A549 (cell line): ENCODE data around the gene RFX3. TPM values are rescaled to one million over a fixed set of nuclear protein-coding genes. Genes with fewer than 3 reads are reported as not detected.

ENCODE experiments used
- ATAC-seq, 2 experiments: fragments of 200-7000 bp in 1 of 2; fragments of >200 bp in 1 of 2; cut with Nextera tagmentation in 1 of 2; cut with Tn5 transposase in 1 of 2; 3 replicates each; pipeline versions ENCODE4 v1.8.0 to v1.9.1; 2018 to 2020; ENCODE audit warnings: mild to moderate bottlenecking in 1 of 2, moderate library complexity in 1 of 2
- CTCF ChIA-PET: fragments of 300-600 bp; sonication (Branson Sonifier 250); formaldehyde crosslinking; extraction: SDS; loops from one replicate; lab custom pipeline; 2021; ENCODE audit warnings: antibody characterized with exemption, inconsistent platforms; lab: Yijun Ruan, JAX
- POLR2A ChIA-PET: fragments of 350-600 bp; formaldehyde crosslinking; extraction: SDS; loops from one replicate; lab custom pipeline; 2021; ENCODE audit warnings: antibody characterized with exemption, inconsistent platforms; lab: Yijun Ruan, JAX
- DNase-seq, 2 experiments: peaks; one replicate each; pipeline versions ENCODE4 v3.0.0 to v3.0.0-alpha.2; 2011 to 2016; ENCODE audit warnings: low read depth in 1 of 2, low spot score in 1 of 2
- FAIRE-seq: peaks from 2 replicates; lab custom pipeline; 2011; peaks lifted over from hg19 to GRCh38; lab: Jason Lieb, UNC
- H3K27ac ChIP-seq, 2 experiments: fragments of >200 bp; sonication (Bioruptor Twin); formaldehyde crosslinking; 3 replicates each; pipeline ENCODE4 v1.5.1; 2016 to 2017
- H3K4me1 ChIP-seq: fragments of >200 bp; sonication (Bioruptor Twin); formaldehyde crosslinking; 3 replicates; pipeline ENCODE4 v1.6.1; 2016
- H3K4me2 ChIP-seq: fragments of >200 bp; sonication (Bioruptor Twin); formaldehyde crosslinking; 3 replicates; pipeline ENCODE4 v1.6.1; 2016
- H3K4me3 ChIP-seq: fragments of >200 bp; sonication (Bioruptor Twin); formaldehyde crosslinking; 3 replicates; pipeline ENCODE4 v1.5.1; 2016
- H3K9me3 ChIP-seq: fragments of >200 bp; sonication (Bioruptor Twin); formaldehyde crosslinking; 3 replicates; pipeline ENCODE4 v1.6.1; 2016
- BCL3 ChIP-seq: fragments of >200 bp; sonication (Bioruptor Twin); formaldehyde crosslinking; IDR thresholded peaks from 3 replicates; pipeline ENCODE4 v1.6.1; 2016
- BHLHE40 ChIP-seq: IDR thresholded peaks from 2 replicates; pipeline ENCODE4 v1.6.1; 2012; ENCODE audit warnings: low read depth, low read length, inconsistent platforms
- CHD2 ChIP-seq: fragments of 150-350 bp; IDR thresholded peaks from 2 replicates; pipeline ENCODE4 v1.6.1; 2014; ENCODE audit warnings: low read length; ENCODE audit not compliant: partially characterized antibody
- E2F6 ChIP-seq: IDR thresholded peaks from 2 replicates; pipeline ENCODE4 v1.6.1; 2012; ENCODE audit warnings: low read depth, borderline replicate concordance
- ELK1 ChIP-seq: fragments of 150-350 bp; IDR thresholded peaks from 2 replicates; pipeline ENCODE4 v1.6.1; 2014; ENCODE audit warnings: low read depth, mild to moderate bottlenecking, low read length
- ESRRA ChIP-seq: fragments of 150-350 bp; IDR thresholded peaks from 2 replicates; pipeline ENCODE4 v1.6.1; 2014; ENCODE audit warnings: mild to moderate bottlenecking, low read length, borderline replicate concordance
- FOSL2 ChIP-seq, 2 experiments: fragments of 450-650 bp in 1 of 2; fragments of >200 bp in 1 of 2; sonication (Bioruptor Twin) in 1 of 2; formaldehyde crosslinking; IDR thresholded peaks; 2 replicates each; pipeline versions ENCODE4 v1.5.0 to v1.6.1; 2016 to 2020; ENCODE audit warnings: mild to moderate bottlenecking in 1 of 2, moderate library complexity in 1 of 2
- HDAC2 ChIP-seq: fragments of 200-600 bp; sonication (generic); IDR thresholded peaks from 2 replicates; pipeline ENCODE4 v1.6.1; 2016
- KDM5A ChIP-seq: fragments of 200-600 bp; sonication (generic); IDR thresholded peaks from 2 replicates; pipeline ENCODE4 v1.6.1; 2016; ENCODE audit warnings: antibody characterized with exemption, mild to moderate bottlenecking
- NR3C1 ChIP-seq: fragments of >200 bp; sonication (Bioruptor Twin); formaldehyde crosslinking; IDR thresholded peaks from 3 replicates; pipeline ENCODE4 v1.6.1; 2017
- RARB ChIP-seq: fragments of 250-450 bp; sonication (Bioruptor Pico); IDR thresholded peaks from 2 replicates; pipeline ENCODE4 v1.8.0; 2021; ENCODE audit warnings: mild to moderate bottlenecking, moderate library complexity
- REST ChIP-seq: fragments of 200-600 bp; sonication (generic); IDR thresholded peaks from 2 replicates; pipeline ENCODE4 v1.6.1; 2016; ENCODE audit warnings: antibody characterized with exemption, mild to moderate bottlenecking, moderate library complexity
- RFX5 ChIP-seq: fragments of 450-650 bp; IDR thresholded peaks from 2 replicates; pipeline ENCODE4 v1.7.1; 2014; ENCODE audit warnings: antibody characterized with exemption, mild to moderate bottlenecking, moderate library complexity
- SMC3 ChIP-seq: fragments of >200 bp; sonication (Bioruptor Twin); formaldehyde crosslinking; IDR thresholded peaks from 3 replicates; pipeline ENCODE4 v1.6.1; 2018; ENCODE audit warnings: inconsistent platforms
- TFCP2L1 ChIP-seq: fragments of 250-450 bp; sonication (Bioruptor Pico); IDR thresholded peaks from 2 replicates; pipeline ENCODE4 v1.5.0; 2021; ENCODE audit warnings: mild to moderate bottlenecking
- TP53 ChIP-seq: fragments of 250-450 bp; sonication (Bioruptor Pico); IDR thresholded peaks from 2 replicates; pipeline ENCODE4 v1.5.0; 2021; ENCODE audit warnings: mild to moderate bottlenecking, moderate library complexity
- ZC3H11A ChIP-seq: fragments of 450-650 bp; IDR thresholded peaks from 2 replicates; pipeline ENCODE4 v1.6.1; 2014; ENCODE audit warnings: antibody characterized with exemption, mild to moderate bottlenecking
- ZFP36 ChIP-seq: fragments of 450-650 bp; IDR thresholded peaks from 2 replicates; pipeline ENCODE4 v1.6.1; 2014; ENCODE audit warnings: borderline replicate concordance; ENCODE audit not compliant: partially characterized antibody
- WGBS: methylation state at CpG from one replicate; pipeline ENCODE4 v1.1.6; 2017; ENCODE audit errors: missing lambda C conversion rate; 5-methylcytosine and 5-hydroxymethylcytosine counted together
- polyA plus RNA-seq, 4 experiments: library from polyadenylated mRNA; depleted of rRNA in 3 of 4; stranded (reverse); fragments of >200 nt; fragmentation: RNase III in 1 of 4; extraction: RNeasy Plus Mini Kit Qiagen cat#74134 plus additional on column Dnase treatment in 1 of 4; gene quantifications; 2 replicates in 3 of 4; 3 replicates in 1 of 4; pipeline ENCODE4 v1.2.3, GENCODE V29; 2011 to 2017
- TF ChIP-seq, protein P1 (sequence below): fragments of >200 bp; sonication (Bioruptor Twin); formaldehyde crosslinking; IDR thresholded peaks from 2 replicates; pipeline ENCODE4 v1.6.1; 2016
- TF ChIP-seq, protein P2 (sequence below): fragments of >200 bp; sonication (Bioruptor Twin); formaldehyde crosslinking; IDR thresholded peaks from 3 replicates; pipeline ENCODE4 v1.5.1; 2016
- TF ChIP-seq, protein P3 (sequence below): IDR thresholded peaks from 2 replicates; pipeline ENCODE4 v1.6.1; 2012

Gene RFX3
- polyA plus RNA-seq, 2 of the 4 experiments (the other 2 are of a cell fraction) = 1.3 to 7.9 TPM

- no peak for TF ChIP-seq BHLHE40
- TF ChIP-seq KDM5A = no peak
- no peak for TF ChIP-seq RARB (CRISPR knock-in tag)
- no peak for TF ChIP-seq E2F6
- no peak for TF ChIP-seq BCL3
- TF ChIP-seq ESRRA = no peak
- no peak for TF ChIP-seq ZC3H11A
- TF ChIP-seq TFCP2L1 (CRISPR knock-in tag) = no peak
- TF ChIP-seq NR3C1 = no peak
- TF ChIP-seq CHD2 = no peak
- TF ChIP-seq RFX5 = no peak
- no peak for TF ChIP-seq FOSL2 (IDR thresholded peaks at IDR 0.05)
- no peak for TF ChIP-seq FOSL2 (CRISPR knock-in tag; IDR thresholded peaks at IDR 0.05)
- no peak for TF ChIP-seq TP53
- no peak for TF ChIP-seq REST
- TF ChIP-seq, protein P1, sequence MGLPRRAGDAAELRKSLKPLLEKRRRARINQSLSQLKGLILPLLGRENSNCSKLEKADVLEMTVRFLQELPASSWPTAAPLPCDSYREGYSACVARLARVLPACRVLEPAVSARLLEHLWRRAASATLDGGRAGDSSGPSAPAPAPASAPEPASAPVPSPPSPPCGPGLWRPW = no peak
- no peak for TF ChIP-seq ZFP36
- no peak for TF ChIP-seq HDAC2
- no peak for FAIRE-seq
- CTCF ChIA-PET = no interaction called here
These were observed 105.9 kb downstream of the RFX3 start for GRCh38 chr9:3419893-3420292.

GRCh38 chr9:3415906-3416305, 109.9 kb downstream of the RFX3 start:
- no peaks in the 10 kb centered on the region for H3K4me1 ChIP-seq
- no peak overlapping the region for H3K4me3 ChIP-seq
- no peak for ATAC-seq
- CTCF ChIA-PET = no interaction called here
- no peak for DNase-seq
- no peaks in the 10 kb centered on the region for H3K9me3 ChIP-seq
- POLR2A ChIA-PET = no interaction called here
- FAIRE-seq = no peak
- TF ChIP-seq CHD2 = no peak
- TF ChIP-seq KDM5A = no peak
- TF ChIP-seq SMC3 = no peak
- TF ChIP-seq, protein P2, sequence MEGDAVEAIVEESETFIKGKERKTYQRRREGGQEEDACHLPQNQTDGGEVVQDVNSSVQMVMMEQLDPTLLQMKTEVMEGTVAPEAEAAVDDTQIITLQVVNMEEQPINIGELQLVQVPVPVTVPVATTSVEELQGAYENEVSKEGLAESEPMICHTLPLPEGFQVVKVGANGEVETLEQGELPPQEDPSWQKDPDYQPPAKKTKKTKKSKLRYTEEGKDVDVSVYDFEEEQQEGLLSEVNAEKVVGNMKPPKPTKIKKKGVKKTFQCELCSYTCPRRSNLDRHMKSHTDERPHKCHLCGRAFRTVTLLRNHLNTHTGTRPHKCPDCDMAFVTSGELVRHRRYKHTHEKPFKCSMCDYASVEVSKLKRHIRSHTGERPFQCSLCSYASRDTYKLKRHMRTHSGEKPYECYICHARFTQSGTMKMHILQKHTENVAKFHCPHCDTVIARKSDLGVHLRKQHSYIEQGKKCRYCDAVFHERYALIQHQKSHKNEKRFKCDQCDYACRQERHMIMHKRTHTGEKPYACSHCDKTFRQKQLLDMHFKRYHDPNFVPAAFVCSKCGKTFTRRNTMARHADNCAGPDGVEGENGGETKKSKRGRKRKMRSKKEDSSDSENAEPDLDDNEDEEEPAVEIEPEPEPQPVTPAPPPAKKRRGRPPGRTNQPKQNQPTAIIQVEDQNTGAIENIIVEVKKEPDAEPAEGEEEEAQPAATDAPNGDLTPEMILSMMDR = no peak
- TF ChIP-seq, protein P3, sequence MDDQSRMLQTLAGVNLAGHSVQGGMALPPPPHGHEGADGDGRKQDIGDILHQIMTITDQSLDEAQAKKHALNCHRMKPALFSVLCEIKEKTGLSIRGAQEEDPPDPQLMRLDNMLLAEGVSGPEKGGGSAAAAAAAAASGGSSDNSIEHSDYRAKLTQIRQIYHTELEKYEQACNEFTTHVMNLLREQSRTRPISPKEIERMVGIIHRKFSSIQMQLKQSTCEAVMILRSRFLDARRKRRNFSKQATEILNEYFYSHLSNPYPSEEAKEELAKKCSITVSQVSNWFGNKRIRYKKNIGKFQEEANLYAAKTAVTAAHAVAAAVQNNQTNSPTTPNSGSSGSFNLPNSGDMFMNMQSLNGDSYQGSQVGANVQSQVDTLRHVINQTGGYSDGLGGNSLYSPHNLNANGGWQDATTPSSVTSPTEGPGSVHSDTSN = no peak
- no peak for TF ChIP-seq RARB (CRISPR knock-in tag)
- TF ChIP-seq RFX5 = no peak
- no peak for TF ChIP-seq ELK1
- no peak overlapping the region for H3K27ac ChIP-seq
- no peak overlapping the region for H3K4me2 ChIP-seq

More at GRCh38 chr9:3419893-3420292, 105.9 kb downstream of the RFX3 start:
- POLR2A ChIA-PET = no interaction called here
- no peaks in the 10 kb centered on the region for H3K4me1 ChIP-seq
- H3K4me3 ChIP-seq = no peak overlapping the region
- ATAC-seq = no peak
- H3K27ac ChIP-seq = no peak overlapping the region
- no peak overlapping the region for H3K4me2 ChIP-seq
- no peaks in the 10 kb centered on the region for H3K9me3 ChIP-seq
- 95% methylated on average over 11 of the region's 11 CpGs for WGBS
- DNase-seq = no peak
